Measurements from ENCODE around the gene PCDHGA1.
"Not testable (repeated sequence)": the region's sequence is repeated elsewhere in the genome, so short reads cannot be mapped to it uniquely, and the experiment has no call there.

PCDHGA1 gene

DNA sequence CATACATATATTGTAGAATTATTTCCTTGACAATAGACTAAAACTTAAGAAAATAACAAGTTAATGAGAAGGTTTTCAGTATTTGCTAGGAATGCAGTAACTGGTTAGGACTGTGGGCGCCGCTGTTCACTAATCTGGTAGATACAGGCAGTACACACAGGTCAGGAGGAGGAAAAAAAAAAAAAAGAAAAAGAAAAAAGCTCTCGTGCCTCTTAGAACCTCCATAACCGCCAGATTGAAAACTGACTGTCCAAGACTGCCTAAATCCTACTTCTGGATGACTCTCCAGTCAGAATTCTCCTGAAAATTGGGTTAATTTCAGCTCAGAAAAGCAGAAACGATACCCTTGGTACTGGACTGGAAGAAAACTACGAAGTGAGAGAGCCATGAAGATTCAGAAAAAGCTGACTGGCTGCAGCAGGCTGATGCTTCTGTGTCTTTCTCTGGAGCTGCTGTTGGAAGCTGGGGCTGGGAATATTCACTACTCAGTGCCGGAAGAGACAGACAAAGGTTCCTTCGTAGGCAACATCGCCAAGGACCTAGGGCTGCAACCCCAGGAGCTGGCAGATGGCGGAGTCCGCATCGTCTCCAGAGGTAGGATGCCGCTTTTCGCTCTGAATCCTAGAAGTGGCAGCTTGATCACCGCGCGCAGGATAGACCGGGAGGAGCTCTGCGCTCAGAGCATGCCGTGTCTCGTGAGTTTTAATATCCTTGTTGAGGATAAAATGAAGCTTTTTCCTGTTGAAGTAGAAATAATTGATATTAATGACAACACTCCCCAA is at the start of gene PCDHGA1:
Gene PCDHGA1, plus strand, starts transcription at position 216 of the 782 bp plus-strand sequence.
- peak; percentile 70 for TF ChIP-seq CTCF (IDR thresholded peaks at IDR 0.05; ENCODE audit: extremely low read depth, missing control alignments)
- DNase-seq (ENCODE audit: low spot score) = peak; percentile 63

DNA sequence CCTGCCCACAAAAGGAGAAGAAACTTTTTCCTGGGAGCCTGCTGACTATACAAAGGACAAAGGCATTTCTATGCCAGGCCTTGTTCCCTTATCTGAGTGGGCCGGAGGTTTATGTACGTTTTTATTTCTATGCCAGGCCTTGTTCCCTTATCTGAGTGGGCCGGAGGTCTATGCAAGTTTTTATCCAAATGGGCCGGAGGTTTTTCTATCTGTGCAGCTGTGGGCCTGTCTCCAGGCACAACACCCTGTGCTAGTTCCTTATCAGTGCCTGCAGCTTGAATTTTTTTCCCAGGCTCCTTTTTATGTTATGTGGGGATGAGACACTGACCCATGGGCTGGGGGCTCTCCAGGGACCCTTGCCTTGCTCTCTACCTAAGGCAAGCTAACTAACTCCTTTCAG is 31.9 kb upstream of the PCDHGA1 start:
- DNase-seq (ENCODE audit: low spot score) = no peak
- no peak for TF ChIP-seq CTCF (IDR thresholded peaks at IDR 0.05; ENCODE audit: extremely low read depth, missing control alignments)

DNA sequence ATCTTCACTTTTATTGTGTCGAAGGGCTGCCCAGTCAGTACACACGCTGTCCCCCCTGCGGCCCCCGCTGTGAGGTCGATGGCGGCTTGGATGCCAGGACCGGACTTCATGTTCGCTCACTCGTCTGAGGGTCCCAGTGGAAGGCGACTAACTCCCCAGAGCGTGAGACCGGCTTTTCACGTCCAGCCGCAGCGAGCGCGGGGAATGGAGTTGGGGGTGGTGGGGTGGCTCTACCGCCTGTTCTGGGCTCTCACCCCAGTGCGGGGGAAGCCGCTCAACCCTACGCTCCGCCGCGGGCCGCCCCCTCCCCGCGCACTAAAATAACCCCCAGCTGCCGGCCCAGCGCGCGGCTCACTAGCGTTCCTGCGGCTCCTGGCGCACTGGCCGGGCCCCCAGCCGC is 26.6 kb upstream of the PCDHGA1 start, which contains the start of gene SLC25A2:
Gene SLC25A2, minus strand, starts transcription at position 294 of the 400 bp plus-strand sequence. Its CDS starts 184 bp downstream, at position 110.
- DNase-seq (ENCODE audit: low spot score) = no peak
- no peak for TF ChIP-seq CTCF (IDR thresholded peaks at IDR 0.05; ENCODE audit: extremely low read depth, missing control alignments)

DNA sequence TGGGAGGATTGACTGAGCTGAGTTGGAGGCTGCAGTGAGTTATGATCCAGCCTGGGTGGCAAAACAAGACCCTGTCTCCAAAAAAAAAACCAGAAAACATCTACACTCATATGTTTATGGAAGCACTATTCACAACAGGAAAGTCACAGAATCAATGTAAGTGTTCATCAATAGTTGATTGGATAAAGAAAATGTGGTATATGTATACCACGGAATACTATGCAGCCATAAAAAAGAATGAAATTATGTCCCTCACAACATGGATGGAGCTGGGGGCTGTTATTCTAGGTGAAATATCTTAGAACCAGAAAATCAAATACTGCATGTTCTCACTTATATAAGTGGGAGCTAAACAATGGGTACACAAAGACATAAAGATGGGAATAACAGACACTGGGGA is 23.7 kb upstream of the PCDHGA1 start:
- DNase-seq (ENCODE audit: low spot score) = no peak
- TF ChIP-seq CTCF (IDR thresholded peaks at IDR 0.05; ENCODE audit: extremely low read depth, missing control alignments) = no peak

DNA sequence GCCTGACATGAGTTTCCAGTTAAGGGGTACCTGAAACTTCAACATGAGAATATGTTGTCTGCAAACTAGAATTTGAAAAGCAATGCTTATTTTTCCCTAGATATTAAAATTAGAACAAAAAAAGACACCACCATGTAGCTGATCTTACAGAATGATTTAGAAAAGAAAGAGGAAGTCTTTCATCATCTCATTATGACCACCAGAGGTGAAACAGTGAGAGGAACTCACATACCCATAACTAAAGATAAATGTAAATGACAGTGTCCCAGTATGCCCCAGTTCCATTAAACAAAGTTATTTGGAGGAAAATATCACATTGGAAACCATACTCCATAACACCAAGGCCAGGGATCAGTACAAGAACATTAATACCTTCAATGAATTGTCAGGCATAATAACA is 16.6 kb upstream of the PCDHGA1 start:
- no peak for DNase-seq (ENCODE audit: low spot score)
- TF ChIP-seq CTCF (IDR thresholded peaks at IDR 0.05; ENCODE audit: extremely low read depth, missing control alignments) = no peak

DNA sequence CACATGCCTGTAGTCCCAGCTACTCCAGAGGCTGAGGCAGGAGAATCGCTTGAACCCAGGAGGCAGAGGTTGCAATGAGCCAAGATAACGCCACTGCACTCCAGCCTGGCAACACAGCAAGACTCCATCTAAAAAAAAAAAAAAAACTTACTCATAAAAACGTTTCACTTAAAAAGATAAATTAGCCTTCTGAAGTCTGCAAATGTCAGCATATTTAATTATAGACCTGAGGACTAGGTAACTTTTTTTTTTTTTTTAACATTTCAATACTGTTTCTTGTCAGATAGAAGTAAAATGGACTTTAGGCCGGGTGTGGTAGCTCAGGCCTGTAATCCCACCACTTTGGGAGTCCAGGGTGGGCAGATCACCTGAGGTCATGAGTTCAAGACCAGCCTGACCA is 13.4 kb upstream of the PCDHGA1 start:
- DNase-seq (ENCODE audit: low spot score) = not testable (repeated sequence)

GRCh38 chr5:141319202-141319601 is 11.1 kb upstream of the PCDHGA1 start:
- no peak for TF ChIP-seq CTCF (IDR thresholded peaks at IDR 0.05; ENCODE audit: extremely low read depth, missing control alignments)
- DNase-seq (ENCODE audit: low spot score) = no peak

DNA sequence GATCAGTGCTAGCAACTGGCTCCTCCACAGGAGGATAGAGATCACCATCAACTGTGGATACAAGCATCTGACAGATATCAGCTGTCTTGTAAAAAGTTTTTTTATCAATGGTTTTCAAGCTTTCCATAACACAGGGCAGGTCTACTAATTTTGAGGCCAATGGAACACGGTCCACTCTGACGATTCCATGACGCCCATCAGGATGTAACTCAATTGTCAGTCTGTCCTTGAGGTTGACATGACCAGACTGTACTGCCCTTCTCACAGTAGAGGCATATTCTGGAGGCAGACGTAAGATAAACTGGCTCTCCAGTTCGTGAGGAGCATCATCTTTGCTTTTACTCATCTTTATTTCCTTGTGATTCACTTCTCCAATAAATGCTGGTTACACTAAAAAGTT is 10.6 kb upstream of the PCDHGA1 start:
- no peak for TF ChIP-seq CTCF (IDR thresholded peaks at IDR 0.05; ENCODE audit: extremely low read depth, missing control alignments)
- no peak for DNase-seq (ENCODE audit: low spot score)

Data from GM20000 (cell line).